Measurements from ENCODE around the gene PALLD.

DNA sequence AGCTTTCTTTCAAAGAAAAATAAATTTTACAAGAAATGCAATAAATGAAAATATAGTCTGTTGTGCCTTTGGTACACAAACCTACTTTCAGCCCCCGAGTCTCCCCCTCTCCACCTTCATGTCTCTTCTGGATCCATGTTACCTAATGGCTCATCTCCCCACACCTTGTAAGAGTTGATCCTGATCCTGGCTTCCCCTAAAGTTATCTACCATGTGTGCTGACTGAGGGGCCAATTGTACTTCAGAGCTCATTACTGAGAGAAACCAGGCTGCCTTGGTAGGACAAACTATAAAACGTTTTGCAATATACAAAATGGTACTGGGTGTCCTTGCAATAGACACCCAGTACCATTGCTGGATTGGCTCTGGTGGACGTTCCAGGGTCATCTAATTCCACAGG, 11.8 kb downstream of the PALLD start:
- TF ChIP-seq, protein P1, sequence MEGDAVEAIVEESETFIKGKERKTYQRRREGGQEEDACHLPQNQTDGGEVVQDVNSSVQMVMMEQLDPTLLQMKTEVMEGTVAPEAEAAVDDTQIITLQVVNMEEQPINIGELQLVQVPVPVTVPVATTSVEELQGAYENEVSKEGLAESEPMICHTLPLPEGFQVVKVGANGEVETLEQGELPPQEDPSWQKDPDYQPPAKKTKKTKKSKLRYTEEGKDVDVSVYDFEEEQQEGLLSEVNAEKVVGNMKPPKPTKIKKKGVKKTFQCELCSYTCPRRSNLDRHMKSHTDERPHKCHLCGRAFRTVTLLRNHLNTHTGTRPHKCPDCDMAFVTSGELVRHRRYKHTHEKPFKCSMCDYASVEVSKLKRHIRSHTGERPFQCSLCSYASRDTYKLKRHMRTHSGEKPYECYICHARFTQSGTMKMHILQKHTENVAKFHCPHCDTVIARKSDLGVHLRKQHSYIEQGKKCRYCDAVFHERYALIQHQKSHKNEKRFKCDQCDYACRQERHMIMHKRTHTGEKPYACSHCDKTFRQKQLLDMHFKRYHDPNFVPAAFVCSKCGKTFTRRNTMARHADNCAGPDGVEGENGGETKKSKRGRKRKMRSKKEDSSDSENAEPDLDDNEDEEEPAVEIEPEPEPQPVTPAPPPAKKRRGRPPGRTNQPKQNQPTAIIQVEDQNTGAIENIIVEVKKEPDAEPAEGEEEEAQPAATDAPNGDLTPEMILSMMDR (IDR thresholded peaks at IDR 0.05; ENCODE audit: borderline replicate concordance, extremely low read depth, low read length, poor library complexity, severe bottlenecking): no peak
- TF ChIP-seq EZH2 (IDR thresholded peaks at IDR 0.05; ENCODE audit: borderline replicate concordance, low read depth, low read length, severe bottlenecking): no peak
